ENCODE measurements around the gene KIF26B.

DNA sequence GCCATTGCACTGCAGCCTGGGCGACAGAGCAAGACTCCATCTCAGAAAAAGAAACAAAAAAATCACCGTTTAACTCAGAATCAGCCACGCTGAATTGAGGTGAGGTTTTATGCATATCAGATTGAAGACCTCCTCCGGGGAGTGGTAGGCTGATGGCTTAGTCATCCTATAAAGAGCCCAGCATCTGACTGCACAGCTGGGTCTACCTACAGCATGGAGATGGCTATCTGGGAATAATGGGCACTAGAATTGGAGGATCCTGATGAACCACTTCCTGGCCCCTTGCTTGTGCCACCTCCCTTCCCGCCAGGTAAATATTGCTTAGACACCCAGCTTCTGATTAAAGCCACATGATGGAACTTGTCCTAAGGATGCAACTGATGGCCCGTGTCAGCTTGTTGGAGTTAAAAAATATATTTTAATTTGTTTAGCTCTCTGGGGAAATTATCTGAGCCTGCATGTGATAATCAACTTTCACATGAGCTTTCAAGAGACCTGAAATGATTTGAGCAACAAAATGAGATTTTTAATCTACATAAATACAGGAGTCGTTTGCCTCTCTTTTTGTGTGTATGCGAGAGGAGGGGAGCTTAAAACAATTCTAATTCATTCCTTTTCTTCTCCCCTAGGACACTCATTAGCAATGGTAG lies 157.2 kb downstream of the KIF26B start:
- TF ChIP-seq, protein P1, sequence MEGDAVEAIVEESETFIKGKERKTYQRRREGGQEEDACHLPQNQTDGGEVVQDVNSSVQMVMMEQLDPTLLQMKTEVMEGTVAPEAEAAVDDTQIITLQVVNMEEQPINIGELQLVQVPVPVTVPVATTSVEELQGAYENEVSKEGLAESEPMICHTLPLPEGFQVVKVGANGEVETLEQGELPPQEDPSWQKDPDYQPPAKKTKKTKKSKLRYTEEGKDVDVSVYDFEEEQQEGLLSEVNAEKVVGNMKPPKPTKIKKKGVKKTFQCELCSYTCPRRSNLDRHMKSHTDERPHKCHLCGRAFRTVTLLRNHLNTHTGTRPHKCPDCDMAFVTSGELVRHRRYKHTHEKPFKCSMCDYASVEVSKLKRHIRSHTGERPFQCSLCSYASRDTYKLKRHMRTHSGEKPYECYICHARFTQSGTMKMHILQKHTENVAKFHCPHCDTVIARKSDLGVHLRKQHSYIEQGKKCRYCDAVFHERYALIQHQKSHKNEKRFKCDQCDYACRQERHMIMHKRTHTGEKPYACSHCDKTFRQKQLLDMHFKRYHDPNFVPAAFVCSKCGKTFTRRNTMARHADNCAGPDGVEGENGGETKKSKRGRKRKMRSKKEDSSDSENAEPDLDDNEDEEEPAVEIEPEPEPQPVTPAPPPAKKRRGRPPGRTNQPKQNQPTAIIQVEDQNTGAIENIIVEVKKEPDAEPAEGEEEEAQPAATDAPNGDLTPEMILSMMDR (conservative IDR thresholded peaks at IDR 0.05; ENCODE audit: low read depth in 2 of 2): no peak
- TF ChIP-seq JUNB (IDR thresholded peaks at IDR 0.05; ENCODE audit: unreplicated experiment): no peak
- TF ChIP-seq, protein P2, sequence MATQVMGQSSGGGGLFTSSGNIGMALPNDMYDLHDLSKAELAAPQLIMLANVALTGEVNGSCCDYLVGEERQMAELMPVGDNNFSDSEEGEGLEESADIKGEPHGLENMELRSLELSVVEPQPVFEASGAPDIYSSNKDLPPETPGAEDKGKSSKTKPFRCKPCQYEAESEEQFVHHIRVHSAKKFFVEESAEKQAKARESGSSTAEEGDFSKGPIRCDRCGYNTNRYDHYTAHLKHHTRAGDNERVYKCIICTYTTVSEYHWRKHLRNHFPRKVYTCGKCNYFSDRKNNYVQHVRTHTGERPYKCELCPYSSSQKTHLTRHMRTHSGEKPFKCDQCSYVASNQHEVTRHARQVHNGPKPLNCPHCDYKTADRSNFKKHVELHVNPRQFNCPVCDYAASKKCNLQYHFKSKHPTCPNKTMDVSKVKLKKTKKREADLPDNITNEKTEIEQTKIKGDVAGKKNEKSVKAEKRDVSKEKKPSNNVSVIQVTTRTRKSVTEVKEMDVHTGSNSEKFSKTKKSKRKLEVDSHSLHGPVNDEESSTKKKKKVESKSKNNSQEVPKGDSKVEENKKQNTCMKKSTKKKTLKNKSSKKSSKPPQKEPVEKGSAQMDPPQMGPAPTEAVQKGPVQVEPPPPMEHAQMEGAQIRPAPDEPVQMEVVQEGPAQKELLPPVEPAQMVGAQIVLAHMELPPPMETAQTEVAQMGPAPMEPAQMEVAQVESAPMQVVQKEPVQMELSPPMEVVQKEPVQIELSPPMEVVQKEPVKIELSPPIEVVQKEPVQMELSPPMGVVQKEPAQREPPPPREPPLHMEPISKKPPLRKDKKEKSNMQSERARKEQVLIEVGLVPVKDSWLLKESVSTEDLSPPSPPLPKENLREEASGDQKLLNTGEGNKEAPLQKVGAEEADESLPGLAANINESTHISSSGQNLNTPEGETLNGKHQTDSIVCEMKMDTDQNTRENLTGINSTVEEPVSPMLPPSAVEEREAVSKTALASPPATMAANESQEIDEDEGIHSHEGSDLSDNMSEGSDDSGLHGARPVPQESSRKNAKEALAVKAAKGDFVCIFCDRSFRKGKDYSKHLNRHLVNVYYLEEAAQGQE (IDR thresholded peaks at IDR 0.05; ENCODE audit: unreplicated experiment): no peak
- no peak for TF ChIP-seq POLR2AphosphoS5 (IDR thresholded peaks at IDR 0.05; ENCODE audit: low read depth)
- TF ChIP-seq EZH2 (IDR thresholded peaks at IDR 0.05; ENCODE audit: low read depth, unreplicated experiment): no peak
- no peak for TF ChIP-seq CREB1 (CRISPR knock-in tag; IDR thresholded peaks at IDR 0.05; ENCODE audit: low read depth)
- no peak for TF ChIP-seq EZH2phosphoT487 (IDR thresholded peaks at IDR 0.05; ENCODE audit: unreplicated experiment)
- TF ChIP-seq ZNF114 (CRISPR knock-in tag; IDR thresholded peaks at IDR 0.05): no peak
